HG03097 (cell line): Measurements from ENCODE around the gene BARHL1.
"Not testable (repeated sequence)": the region's sequence is repeated elsewhere in the genome, so short reads cannot be mapped to it uniquely, and the experiment has no call there.

ENCODE experiments used
- ATAC-seq: cut with Tn5 transposase; IDR thresholded peaks from one replicate; pipeline ENCODE4 v1.9.1; 2021; ENCODE audit not compliant: unreplicated experiment, low FRiP score

Gene BARHL1

DNA sequence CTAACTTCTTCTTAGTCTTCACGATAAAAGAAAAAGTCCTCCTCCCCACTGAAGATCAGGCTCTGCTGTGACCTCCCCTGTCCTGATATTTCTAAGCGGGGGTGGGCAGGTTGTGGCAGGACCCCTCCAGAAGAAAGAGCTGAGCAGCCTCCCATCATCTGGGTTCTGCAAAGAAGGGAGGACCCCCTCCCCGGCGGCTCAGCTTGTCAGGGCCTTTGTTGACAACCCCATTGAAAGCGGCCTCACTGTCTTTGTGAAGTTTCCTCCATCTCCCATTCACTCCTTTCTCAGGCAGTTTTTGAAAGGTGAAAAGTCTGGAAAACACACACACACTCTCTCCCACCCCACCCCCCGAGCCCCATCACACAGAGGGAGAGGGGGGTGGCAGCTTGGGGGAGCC lies 26.2 kb upstream of the BARHL1 start:
- no peak for ATAC-seq

DNA sequence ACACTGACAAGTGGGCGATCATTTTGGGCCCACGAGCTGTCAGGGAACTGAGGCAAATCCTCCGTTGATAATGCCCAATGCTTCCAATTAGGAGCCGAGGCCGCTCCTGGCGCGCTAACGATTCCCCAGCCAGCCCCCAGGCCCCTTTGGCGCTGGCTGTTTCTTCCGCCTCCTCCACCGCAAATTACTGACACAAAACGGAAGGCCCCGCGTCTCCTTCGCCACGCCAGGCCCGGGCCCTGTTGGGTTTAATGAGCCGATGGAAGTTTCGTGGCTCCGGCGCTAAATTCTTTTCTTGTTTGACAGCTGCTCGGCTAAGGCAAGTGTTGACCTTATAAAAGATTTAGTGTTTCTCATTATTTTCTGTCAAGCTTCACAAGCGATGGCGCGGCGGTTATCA lies 25.7 kb upstream of the BARHL1 start:
- ATAC-seq, result no peak

DNA sequence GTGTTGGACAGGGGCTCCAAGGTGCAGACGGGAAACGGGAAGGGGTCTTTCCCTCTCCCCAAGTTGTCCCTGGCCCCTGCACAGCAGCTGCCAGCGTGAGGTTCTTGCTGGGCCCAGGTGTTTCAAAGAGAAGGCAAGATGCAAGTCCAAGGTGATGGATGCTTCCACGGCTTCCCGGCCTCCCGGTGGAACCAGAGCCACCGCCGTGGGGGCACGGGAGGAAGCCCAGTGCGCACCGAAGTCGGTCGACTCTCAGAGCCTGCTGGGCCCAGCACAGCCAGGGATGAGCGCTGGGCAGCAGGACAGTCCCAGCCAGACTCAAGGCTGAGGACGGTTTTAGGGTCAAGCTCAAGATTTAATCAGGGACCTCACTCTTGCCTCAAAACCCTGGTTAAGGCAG lies 25.2 kb upstream of the BARHL1 start:
- no peak for ATAC-seq

DNA sequence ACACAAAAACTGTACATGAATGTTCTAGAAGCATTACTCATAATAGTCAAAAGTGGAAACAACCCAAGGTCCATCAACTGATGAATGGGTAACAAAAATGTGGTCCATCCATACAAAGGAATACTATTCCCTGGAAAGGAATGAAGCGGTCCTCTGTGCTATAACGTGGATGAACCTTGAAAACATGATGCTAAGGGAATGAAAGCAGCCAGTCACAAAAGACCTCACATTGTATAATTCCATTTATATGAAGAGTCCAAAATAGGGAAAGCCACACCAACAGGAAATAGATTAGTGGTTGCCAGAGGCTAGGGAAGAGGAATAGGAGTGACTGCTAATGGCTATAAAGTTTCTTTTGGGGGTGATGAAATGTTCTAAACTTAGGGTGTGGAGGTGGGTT lies 22.7 kb upstream of the BARHL1 start:
- ATAC-seq, result no peak

DNA sequence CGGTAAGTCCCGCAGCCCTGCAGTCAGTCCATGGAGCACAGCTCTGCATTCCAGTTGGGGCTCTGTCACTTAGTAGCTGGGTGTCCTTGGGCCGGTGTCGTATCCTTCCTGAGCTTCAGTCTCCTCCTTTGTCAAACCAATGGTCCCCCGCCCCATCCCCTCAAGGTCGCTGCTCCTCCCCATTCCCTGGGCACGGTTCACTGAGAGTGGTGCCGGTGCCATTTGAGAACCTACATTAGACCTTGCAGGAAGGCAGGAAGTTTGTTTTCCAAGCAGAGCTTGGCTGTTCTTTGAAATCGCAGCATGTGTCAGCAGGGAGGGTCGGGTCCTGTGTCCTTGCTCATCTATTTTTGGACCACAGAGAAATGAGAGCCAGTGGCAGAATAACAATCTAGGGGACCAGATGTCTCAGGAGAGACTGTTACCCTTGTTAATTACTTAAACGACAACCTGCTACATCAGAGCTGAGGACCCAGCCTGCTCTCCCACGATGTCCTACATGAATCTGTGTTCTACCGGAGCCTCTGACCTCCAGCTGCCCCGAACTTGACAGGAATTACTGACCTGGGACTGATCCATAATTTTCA lies 21.7 kb upstream of the BARHL1 start:
- no peak for ATAC-seq

DNA sequence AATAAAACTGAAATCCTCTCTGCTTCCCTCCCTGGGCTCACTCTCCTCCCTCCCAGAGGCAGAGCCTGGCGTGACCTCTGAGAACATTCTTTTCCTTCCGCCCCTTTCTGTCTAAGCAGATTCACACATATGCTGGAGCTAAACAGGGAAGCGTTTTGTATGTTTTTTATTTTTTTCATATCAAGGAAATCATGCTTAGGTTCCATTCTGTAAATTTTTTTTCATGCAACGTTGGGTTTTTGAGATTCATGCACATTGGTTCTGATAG lies 20.2 kb upstream of the BARHL1 start:
- ATAC-seq, result no peak

DNA sequence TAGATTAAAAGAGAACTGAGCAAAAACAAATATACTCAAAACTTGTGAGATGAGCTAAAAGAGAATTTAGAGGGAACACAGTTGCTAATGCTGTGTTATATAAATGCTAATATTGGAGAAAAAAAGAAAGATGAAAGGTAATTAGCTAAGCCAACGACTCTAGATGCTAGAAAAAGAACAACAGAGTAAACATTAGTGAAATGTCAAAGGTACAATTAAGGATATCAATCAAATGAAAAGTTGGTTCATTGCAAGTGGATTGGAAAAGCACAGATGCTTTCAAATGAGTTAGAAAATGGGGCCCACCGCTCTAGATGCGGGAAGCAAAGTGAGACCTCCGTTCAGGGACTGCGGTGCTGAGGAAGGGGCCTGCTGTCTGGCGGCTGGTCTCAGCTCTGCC lies 17.9 kb upstream of the BARHL1 start:
- ATAC-seq, result no peak

DNA sequence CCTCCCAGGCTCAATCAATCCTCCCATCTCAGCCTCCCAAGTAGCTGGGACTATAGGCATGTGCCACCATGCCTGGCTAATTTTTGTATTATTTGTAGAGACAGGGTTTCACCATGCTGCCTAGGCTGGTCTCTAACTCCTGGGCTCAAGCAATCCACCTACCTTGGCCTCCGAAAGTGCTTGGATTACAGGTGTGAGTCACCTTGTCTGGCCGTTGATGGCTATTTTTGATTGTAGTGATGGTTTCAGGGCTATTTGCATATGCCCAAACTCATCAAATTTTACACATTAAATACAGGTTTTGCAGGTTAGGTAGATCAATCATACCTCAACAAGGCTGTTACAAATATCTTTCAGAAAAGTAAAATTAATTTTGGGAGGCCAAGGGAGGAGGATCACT lies 13.6 kb upstream of the BARHL1 start:
- ATAC-seq, result not testable (repeated sequence)

DNA sequence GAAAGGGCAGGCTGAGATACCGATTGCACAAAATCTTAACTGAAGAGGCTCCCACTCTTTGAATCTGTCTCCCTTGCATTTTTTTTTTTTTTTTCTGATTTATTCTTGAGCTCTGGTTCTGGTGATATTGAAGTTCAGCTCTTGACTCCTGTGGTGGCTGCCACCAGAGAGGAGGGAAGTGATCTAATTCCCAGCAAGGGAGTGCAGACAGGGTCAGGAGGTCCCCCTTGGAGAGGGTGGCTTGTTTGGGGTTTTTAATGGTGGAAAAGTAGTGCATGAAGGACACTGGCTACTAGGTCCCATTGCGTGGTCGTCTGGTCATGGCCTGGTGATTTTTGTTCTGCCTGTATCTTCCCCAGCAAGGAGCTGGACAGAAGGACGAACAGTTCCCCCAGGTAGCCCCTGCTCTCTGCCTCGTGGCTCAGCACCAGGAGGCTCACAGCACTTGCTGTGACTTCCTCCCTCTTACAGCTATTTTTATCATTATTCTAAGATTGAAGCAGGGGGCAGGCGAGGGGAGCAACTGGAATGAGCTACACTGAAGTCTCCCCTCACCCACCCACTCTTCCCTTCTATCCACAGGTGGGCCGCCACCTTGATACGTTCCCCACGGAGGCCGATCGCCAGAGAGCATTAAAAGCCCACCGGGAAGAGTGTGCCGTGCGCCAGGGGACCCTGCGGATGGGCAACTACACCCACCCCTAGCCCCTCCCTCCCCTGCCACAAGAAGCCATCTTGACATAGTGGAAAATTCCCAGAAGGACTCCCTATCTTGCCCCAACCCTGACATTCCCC lies 10.4 kb upstream of the BARHL1 start:
- ATAC-seq, result no peak

DNA sequence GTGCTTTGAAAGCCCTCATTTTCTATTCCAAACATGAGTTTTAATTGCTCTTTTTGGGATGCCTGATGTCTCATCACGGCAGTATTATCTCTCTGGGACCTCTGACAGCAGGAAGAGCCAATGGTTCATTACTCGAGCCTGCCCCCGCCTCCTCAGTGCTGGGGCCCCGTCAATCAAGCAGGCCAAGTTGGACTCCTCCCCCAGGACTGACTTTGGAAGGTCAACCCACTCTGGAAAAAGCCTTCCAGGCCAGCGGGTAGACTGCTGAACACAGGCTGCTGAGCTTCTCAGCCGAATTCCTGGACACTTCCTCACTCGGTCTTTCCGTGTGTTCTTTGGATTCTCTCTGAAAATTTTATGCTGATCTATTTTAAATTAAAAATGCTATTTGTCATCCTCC lies 9.5 kb upstream of the BARHL1 start:
- ATAC-seq, result no peak

DNA sequence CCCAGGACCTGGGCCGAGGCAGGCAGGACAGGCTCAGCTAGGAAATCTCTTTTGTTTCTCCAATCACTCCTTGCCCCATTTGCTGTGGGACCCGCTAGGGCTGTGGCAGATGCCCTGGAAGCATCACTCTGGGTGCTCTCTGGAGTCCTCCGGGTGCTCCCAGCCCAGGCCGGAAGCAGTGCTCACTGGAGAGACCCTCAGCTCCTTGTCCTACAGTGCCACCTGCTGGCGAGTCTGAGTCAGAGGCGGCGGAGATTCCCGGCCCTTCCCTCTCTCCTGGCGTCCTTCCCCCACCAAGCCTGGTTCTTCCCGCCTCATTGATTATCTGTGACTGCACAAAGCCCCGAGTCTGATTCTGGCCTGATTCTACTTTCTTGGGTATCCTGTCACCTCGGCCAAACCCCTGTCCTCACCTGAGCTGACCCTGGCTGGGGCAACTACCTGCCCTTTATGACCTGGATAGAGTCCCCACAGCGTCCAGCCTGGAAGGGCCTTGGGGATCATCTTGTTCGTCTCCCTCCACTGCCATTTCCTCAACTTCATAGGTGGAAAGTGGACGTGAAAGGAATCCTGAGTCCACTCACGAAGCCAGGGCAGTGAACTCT lies 7.3 kb upstream of the BARHL1 start:
- no peak for ATAC-seq

DNA sequence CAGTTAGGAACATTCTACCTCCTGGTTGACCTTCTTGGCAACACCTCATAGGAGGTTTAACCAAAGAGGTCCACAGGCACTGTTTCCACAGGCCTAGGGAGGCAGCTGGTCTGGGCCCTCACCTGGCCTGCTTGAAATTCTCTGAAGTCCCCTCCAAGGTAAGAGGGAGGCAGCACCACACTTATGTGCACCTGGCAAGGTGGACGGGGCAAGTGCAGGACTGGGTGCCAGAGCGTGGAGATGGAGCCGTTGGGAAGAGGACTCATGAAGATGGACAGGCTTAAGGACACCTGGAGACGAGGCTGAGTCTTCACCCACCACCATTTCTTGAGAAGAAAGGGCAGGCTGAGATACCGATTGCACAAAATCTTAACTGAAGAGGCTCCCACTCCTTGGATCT lies 6.6 kb upstream of the BARHL1 start:
- no peak for ATAC-seq

DNA sequence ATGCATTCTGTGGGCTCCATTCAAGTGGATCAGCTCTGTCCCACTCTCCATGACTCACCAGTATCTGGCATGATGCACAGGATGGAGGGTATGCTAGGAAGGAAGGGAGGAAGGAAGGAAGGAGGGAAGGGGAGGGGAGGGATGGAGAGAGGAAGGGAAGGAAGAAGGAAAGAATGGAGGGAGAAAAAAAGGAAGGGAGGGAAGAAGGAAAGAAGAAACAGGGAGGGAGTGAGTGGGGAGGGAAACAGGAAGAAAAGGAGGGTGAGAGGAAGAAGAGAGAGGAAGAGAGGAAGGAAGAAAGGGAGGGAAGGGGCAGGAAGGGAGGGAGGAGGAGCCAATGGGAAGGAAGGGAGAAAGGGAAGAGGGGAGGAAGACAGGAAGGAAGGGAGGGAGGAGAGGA lies 5.3 kb upstream of the BARHL1 start:
- no peak for ATAC-seq

DNA sequence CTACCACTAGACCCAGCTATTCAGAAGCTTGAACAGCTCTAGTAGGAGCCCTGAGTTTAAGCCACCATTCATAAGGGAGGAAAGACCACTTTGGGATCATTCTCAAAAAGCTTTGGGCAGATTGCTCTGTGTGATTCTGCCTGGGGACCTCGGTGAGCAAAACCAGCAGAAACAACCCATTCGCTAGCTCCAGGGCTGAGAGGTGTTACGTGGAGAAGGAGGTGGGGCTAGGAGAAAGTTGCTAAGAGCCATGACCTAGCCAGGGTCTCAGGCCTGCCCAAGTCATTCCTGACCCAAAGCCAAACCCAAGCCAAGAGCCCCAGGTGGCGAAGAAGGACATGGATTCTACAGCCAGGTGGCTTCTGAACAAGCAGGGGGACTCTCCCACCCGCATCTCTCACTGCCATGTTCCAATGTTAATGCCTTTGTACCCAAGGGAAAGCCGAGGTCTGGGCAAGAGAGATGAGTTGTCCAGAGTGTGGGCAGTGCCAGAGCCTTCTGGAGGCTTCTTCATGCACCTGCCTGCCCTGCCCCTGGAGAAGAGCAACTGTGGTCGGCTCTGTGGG lies 4.0 kb upstream of the BARHL1 start:
- no peak for ATAC-seq

DNA sequence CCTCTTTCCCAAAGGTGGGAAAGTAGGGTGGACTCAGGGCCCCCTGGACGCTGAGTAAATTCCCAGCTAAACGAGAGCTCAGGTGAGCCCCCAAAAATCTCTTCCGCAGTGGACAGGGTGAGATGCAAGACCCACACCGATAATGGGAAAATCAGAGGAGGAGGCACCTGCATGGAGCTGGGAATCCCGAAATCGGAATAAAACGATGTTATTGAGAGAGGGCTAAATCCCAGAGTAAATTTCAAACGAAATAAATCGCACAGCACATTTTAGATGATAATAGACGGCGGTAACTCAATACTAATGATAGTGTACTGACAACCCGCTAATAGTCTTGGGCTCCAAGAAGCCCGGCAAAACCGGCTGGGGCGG lies 3.0 kb upstream of the BARHL1 start:
- no peak for ATAC-seq

DNA sequence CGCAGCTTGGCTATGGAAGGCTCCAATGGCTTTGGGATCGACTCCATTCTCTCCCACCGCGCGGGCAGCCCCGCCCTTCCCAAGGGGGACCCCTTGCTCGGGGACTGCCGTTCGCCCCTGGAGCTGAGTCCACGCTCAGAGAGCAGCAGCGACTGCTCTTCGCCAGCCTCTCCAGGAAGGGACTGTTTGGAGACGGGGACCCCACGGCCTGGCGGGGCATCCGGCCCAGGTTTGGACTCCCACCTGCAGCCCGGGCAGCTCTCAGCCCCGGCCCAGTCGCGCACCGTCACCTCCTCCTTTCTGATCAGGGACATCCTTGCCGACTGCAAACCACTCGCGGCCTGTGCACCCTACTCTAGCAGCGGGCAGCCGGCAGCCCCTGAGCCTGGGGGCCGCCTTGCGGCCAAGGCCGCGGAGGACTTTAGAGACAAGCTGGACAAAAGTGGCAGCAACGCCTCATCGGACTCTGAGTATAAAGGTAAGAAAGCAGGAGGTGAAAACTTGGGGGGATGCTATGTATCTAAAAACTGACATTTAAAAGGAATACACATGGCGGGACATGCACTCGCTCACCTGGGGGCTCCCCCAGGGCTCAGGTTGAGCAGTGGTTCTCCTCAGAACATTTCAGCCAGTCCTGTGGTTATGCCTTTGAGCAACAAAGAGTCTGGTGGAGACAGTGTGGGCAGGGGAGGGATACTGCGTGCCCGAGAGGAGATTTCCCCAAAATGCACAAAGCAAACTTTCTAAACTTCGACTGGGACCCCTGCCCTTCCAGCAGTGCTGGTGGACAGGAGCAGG lies 579 bp downstream of the BARHL1 start:
- no peak for ATAC-seq

DNA sequence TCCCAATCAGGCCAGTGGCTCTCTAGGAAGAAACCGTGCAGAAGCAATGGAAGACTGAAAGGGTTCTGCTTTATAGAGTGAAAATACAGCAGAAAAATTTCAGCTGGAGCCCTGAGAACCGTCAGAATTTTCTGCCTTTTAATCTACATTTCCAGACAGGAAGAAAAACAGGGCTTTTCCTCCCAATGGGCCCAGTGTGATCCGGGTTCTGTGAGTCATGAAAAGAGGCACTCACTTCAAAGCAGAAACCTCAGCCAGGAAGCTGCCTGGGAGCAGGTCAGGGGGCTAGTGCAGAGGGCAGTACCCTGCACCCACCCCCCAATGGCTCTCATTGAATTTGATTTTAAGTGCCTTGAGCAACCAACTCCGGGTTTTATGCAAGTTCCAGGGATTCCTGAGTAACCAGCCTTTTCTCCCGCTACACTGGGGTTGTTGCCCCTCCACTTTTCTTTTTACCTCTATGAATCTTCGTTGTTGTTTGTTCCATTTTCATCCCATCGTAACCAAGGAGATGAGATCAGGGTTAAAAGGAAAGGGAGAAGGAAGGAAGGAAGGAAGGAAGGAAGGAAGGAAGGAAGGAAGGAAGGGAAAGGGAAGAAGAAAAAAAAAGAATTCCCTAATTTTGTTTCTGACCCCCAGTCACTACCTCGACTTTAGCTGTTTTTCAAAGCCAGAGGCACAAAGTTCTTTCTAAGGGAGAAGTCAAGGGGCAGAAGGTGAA lies 1.3 kb downstream of the BARHL1 start:
- ATAC-seq, result no peak

DNA sequence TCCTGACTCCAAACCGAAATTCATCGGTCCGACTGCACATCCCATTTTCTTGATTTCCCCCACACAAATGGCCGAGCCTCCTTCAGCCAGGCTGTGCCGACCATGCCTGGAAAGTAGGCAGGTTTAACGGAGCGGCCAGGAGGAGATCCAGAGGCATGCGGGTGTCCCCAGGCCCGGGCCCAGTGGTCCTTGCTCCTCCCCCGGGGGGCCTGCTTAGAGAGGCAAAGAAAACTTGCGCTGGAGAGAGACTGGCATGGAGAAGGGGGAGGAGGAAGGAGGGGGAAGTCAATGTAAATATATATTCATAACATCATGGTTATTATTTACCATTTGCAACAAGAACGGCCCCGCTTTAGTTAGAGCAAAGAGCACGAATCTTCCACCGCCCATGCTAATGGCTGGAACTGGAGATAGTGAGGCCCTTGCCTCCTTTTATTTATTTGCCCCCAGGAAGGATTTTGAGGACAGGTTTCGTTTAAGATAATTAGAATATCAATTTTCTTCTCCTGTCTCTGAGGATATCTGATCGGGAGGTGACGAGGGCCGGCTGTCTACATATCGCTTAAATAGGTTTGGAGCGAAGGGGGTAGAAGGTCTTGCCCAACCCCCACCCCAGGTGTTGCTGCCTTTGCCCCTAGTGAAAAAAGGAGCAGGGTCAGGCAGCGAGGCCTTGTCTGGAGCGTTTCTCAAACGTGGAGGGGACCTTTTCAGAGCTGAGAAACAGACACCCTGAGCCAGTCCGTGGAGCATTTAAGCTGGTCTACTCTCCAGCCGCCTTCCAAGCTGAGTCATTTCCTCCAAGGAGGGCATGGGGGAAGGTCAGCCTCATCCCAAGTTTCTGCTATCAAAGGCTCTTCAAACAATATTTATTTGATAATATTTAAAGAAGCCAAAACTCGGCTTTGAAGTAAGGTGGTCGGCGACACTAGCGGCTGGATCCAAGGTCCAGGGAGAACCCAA lies 2.5 kb downstream of the BARHL1 start:
- no peak for ATAC-seq

DNA sequence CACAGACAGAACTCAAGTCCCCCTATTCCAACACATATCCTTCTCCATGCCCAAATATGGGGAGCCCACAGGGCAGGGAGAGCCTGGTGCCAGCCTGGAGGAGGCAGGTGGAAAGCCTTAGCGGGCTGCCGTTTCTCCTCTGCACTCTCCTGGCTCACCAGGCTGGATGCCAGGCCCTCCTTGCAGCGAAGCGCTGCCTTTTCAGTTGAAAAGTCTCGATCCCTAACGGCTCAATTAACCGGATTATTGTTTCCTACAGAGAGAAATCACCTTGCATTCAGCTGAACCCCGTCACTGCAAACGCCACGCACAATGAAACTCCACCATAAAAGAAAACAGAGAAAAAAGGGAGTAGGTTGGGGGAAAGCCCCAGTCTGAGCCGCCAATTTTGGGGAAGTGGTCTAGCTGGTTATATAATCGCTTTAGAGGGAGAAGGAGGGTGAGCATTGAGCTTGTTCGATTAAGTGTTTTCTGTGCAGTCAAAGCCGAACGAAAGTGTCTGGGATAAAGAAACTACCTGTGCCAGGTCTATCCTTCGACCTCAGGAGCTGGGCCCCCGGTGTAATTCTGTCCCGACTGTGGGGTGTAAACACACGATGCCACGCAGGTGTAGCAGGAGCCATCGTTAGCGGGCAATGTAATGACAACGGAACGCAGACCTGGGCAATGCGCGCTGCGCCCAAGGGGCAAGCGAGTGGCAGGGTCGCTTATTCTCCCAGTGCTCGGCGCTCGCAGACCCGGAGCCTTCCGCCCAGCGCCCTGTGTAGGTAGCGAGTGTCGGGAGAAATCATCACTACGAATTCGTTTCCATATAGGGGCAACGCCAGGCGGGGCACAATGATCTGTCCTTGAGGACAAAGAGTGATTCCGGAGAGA lies 3.8 kb downstream of the BARHL1 start:
- ATAC-seq, result no peak
